HUES6 (cell line): ENCODE results near the gene LZTS2.
A peak's percentile ranks its signal among the peaks of the same experiment; 100 is the strongest.

Experiments used
- H3K27ac ChIP-seq: 2 replicates; pipeline ENCODE4 v1.7.0; 2013; ENCODE audit warnings: low read depth, mild to moderate bottlenecking, low read length, inconsistent platforms
- H3K27me3 ChIP-seq: 2 replicates; pipeline ENCODE4 v1.6.1; 2013; ENCODE audit warnings: low read length; ENCODE audit not compliant: control insufficient read depth, insufficient read depth
- H3K36me3 ChIP-seq: 2 replicates; pipeline ENCODE4 v1.6.1; 2013; ENCODE audit warnings: low read length; ENCODE audit not compliant: control insufficient read depth, insufficient read depth
- H3K4me1 ChIP-seq: 2 replicates; pipeline ENCODE4 v1.6.1; 2013; ENCODE audit warnings: low read length; ENCODE audit not compliant: control insufficient read depth, insufficient read depth
- H3K4me3 ChIP-seq: 2 replicates; pipeline ENCODE4 v1.5.1; 2013; ENCODE audit warnings: low read depth, low read length
- H3K9ac ChIP-seq: one replicate; pipeline ENCODE4 v1.6.1; 2013; ENCODE audit warnings: mild to moderate bottlenecking, low read length
- H3K9me3 ChIP-seq: 2 replicates; pipeline ENCODE4 v1.6.1; 2013; ENCODE audit warnings: low read depth, low read length; ENCODE audit not compliant: control insufficient read depth, insufficient read depth

Gene LZTS2

DNA sequence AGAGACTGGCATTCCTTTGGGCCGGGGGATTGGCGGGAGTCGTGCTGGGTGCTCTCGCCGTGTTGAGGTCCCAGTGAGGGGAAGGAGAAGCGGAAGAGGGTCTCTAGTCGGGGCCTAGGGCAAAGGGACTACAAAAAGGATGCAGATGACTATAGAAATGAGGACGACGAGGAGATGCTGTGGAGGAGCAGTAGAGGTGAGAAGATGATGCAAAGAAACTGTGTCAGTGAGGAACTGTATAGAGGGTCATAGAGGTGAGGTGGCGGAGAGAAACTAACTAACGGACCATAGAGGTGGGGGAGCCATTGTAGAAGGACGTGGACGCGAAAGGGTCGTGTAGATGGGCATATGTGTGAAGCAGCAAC, 11.9 kb upstream of the LZTS2 start:
- Histone ChIP-seq H3K9ac (peak overlapping the region; percentile 90), H3K36me3 (peaks cover 42% of the 10 kb centered on the region), H3K27me3 (no peaks in the 10 kb centered on the region), H3K4me3 (peak overlapping the region; percentile 99), H3K4me1 (no peaks in the 10 kb centered on the region; the same call in 1 of the 2 replicates), H3K9me3 (no peaks in the 10 kb centered on the region), H3K27ac (peak overlapping the region; percentile 60)

- Histone ChIP-seq H3K4me1 (no peaks in the 10 kb centered on the region; the same call in 1 of the 2 replicates), H3K36me3 (peaks cover 41% of the 10 kb centered on the region)
Observed at GRCh38 chr10:100988166-100988565, 11.4 kb upstream of the LZTS2 start.

DNA sequence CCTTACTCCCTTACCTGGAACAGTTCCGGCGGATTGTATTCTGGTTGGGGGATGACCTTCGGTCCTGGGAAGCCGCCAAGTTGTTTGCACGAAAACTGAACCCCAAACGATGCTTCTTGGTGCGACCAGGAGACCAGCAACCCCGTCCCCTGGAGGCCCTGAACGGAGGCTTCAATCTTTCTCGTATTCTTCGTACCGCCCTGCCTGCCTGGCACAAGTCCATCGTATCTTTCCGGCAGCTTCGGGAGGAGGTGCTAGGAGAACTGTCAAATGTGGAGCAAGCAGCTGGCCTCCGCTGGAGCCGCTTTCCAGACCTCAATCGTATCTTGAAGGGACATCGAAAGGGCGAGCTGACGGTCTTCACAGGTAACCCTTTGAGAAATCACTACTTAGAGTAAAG, 10.5 kb upstream of the LZTS2 start:
- peak overlapping the region; percentile 99; the same call in 1 of the 2 replicates for H3K4me3 ChIP-seq
- H3K9ac ChIP-seq = no peak overlapping the region
- no peaks in the 10 kb centered on the region for H3K9me3 ChIP-seq
- H3K4me1 ChIP-seq = no peaks in the 10 kb centered on the region; the same call in 1 of the 2 replicates
- peaks cover 47% of the 10 kb centered on the region for H3K36me3 ChIP-seq
- H3K27ac ChIP-seq = no peak overlapping the region
- H3K27me3 ChIP-seq = no peaks in the 10 kb centered on the region

More at GRCh38 chr10:100988166-100988565, 11.4 kb upstream of the LZTS2 start:
- Histone ChIP-seq H3K27me3 (no peaks in the 10 kb centered on the region), H3K9me3 (no peaks in the 10 kb centered on the region), H3K27ac (peak overlapping the region; percentile 60; the same call in 1 of the 2 replicates), H3K4me3 (peak overlapping the region; percentile 99), H3K9ac (peak overlapping the region; percentile 90)

- H3K4me1 ChIP-seq = peaks cover 19% of the 10 kb centered on the region
- no peak overlapping the region for H3K4me3 ChIP-seq
- H3K36me3 ChIP-seq = peaks cover 45% of the 10 kb centered on the region
- no peak overlapping the region for H3K9ac ChIP-seq
- no peaks in the 10 kb centered on the region for H3K9me3 ChIP-seq
- H3K27me3 ChIP-seq = no peaks in the 10 kb centered on the region
- H3K27ac ChIP-seq = no peak overlapping the region
Observed at GRCh38 chr10:100993986-100994708, 5.5 kb upstream of the LZTS2 start.

DNA sequence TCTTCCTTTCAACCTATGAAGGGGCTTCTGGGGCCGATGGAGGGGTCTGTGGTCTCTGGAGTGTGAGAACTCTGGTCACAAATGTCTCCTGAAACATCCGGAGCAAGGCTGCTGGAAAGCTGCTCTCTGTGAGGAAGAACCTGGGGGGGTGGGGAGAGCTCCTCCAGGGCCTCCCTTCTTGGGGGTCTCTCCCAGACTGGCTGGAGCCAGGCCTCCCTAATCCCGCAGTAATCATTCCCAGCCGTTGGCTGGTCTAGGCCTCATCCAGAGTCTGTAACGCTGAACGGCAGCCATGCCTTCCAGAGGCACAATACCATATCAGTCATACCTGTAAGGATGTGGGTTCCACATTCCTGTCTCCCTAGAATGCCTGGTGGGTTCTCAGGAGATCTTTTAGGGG, 4.4 kb upstream of the LZTS2 start:
- no peaks in the 10 kb centered on the region for H3K27me3 ChIP-seq
- H3K36me3 ChIP-seq = peaks cover 35% of the 10 kb centered on the region
- no peak overlapping the region for H3K4me3 ChIP-seq
- H3K4me1 ChIP-seq = peaks cover 19% of the 10 kb centered on the region
- no peak overlapping the region for H3K9ac ChIP-seq
- H3K9me3 ChIP-seq = no peaks in the 10 kb centered on the region
- peak overlapping the region; percentile 44; the same call in 1 of the 2 replicates for H3K27ac ChIP-seq

GRCh38 chr10:100996678-100997359, 2.8 kb upstream of the LZTS2 start:
- H3K4me3 ChIP-seq = peak overlapping the region; percentile 65
- peak overlapping the region; percentile 69; the same call in 1 of the 2 replicates for H3K27ac ChIP-seq
- H3K36me3 ChIP-seq = peaks cover 20% of the 10 kb centered on the region
- H3K27me3 ChIP-seq = no peaks in the 10 kb centered on the region
- H3K4me1 ChIP-seq = peaks cover 33% of the 10 kb centered on the region
- peak overlapping the region; percentile 91 for H3K9ac ChIP-seq
- H3K9me3 ChIP-seq = no peaks in the 10 kb centered on the region

GRCh38 chr10:100997360-100998182, 2.0 kb upstream of the LZTS2 start:
- H3K9ac ChIP-seq = peak overlapping the region; percentile 91
- H3K4me3 ChIP-seq = peak overlapping the region; percentile 65
- no peaks in the 10 kb centered on the region for H3K27me3 ChIP-seq
- no peaks in the 10 kb centered on the region for H3K9me3 ChIP-seq
- H3K4me1 ChIP-seq = peaks cover 33% of the 10 kb centered on the region
- H3K27ac ChIP-seq = peak overlapping the region; percentile 69
- peaks cover 24% of the 10 kb centered on the region for H3K36me3 ChIP-seq

GRCh38 chr10:100998183-100998990, 1.2 kb upstream of the LZTS2 start:
- H3K9ac ChIP-seq = peak overlapping the region; percentile 91
- peaks cover 33% of the 10 kb centered on the region for H3K4me1 ChIP-seq
- no peaks in the 10 kb centered on the region for H3K27me3 ChIP-seq
- H3K36me3 ChIP-seq = peaks cover 26% of the 10 kb centered on the region
- peak overlapping the region; percentile 65 for H3K4me3 ChIP-seq
- H3K9me3 ChIP-seq = no peaks in the 10 kb centered on the region
- peak overlapping the region; percentile 95 for H3K27ac ChIP-seq

GRCh38 chr10:100998991-100999741, 442 bp upstream of the LZTS2 start:
- Histone ChIP-seq H3K9ac (peak overlapping the region; percentile 91), H3K36me3 (peaks cover 26% of the 10 kb centered on the region), H3K27me3 (no peaks in the 10 kb centered on the region), H3K27ac (peak overlapping the region; percentile 95), H3K4me3 (peak overlapping the region; percentile 65), H3K9me3 (no peaks in the 10 kb centered on the region), H3K4me1 (peaks cover 33% of the 10 kb centered on the region)
